ENCODE data around the gene MARVELD2.

MARVELD2 gene

GRCh38 chr5:69369340-69370121 is 45.4 kb upstream of the MARVELD2 start, which contains the start of the genes AK6, RAD17 and TAF9 (continued):
- TF ChIP-seq PBX3 (CRISPR knock-in tag; IDR thresholded peaks at IDR 0.05), result peak; percentile 67
- peak; percentile 71 for TF ChIP-seq ZNF629 (tag by site-specific recombination; IDR thresholded peaks at IDR 0.05)
- TF ChIP-seq ZNF248 (tag by site-specific recombination; IDR thresholded peaks at IDR 0.05), result no peak
- no peak for TF ChIP-seq HOXC10 (CRISPR knock-in tag; IDR thresholded peaks at IDR 0.05)
- 0 out of 2 replicates have a peak, but pooled peaks have one; percentile 43 for TF ChIP-seq ZNF623 (tag by site-specific recombination; IDR thresholded peaks at IDR 0.05)
- TF ChIP-seq SP7 (tag by site-specific recombination; IDR thresholded peaks at IDR 0.05), result peak; percentile 89
- peak; percentile 99 for TF ChIP-seq ZBTB7A (tag by site-specific recombination; IDR thresholded peaks at IDR 0.05; ENCODE audit: low read depth)
- TF ChIP-seq KLF7 (tag by site-specific recombination; IDR thresholded peaks at IDR 0.05; ENCODE audit: borderline replicate concordance), result peak; percentile 99
- peak; percentile 77 for TF ChIP-seq ZNF2 (tag by site-specific recombination; IDR thresholded peaks at IDR 0.05)
- peak; percentile 74 for TF ChIP-seq ZNF449 (tag by site-specific recombination; IDR thresholded peaks at IDR 0.05)
- TF ChIP-seq ZSCAN5A (tag by site-specific recombination; IDR thresholded peaks at IDR 0.05), result no peak
- 0 out of 2 replicates have a peak, but pooled peaks have one; percentile 20 for TF ChIP-seq MZF1 (tag by site-specific recombination; IDR thresholded peaks at IDR 0.05; ENCODE audit: borderline replicate concordance)
- no peak for TF ChIP-seq ZNF776 (tag by site-specific recombination; IDR thresholded peaks at IDR 0.05; ENCODE audit: borderline replicate concordance)
- TF ChIP-seq ZNF518A (tag by site-specific recombination; conservative IDR thresholded peaks at IDR 0.05; ENCODE audit: low read depth), result peak; percentile 63
- TF ChIP-seq YY2 (tag by site-specific recombination; IDR thresholded peaks at IDR 0.05), result peak; percentile 96
- peak; percentile 30; the same call in 1 of the 2 replicates for TF ChIP-seq ZNF600 (tag by site-specific recombination; IDR thresholded peaks at IDR 0.05)
- peak; percentile 84 for TF ChIP-seq ZFP69B (tag by site-specific recombination; IDR thresholded peaks at IDR 0.05)
- TF ChIP-seq BCL11B (tag by site-specific recombination; IDR thresholded peaks at IDR 0.05; ENCODE audit: low read depth), result peak; percentile 22; the same call in 1 of the 2 replicates
- peak; percentile 24; the same call in 1 of the 2 replicates for TF ChIP-seq CTCF (tag by site-specific recombination; IDR thresholded peaks at IDR 0.05)
- TF ChIP-seq ZNF366 (tag by site-specific recombination; conservative IDR thresholded peaks at IDR 0.05), result peak; percentile 11; the same call in 1 of the 2 replicates
- peak; percentile 28; the same call in 1 of the 2 replicates for TF ChIP-seq ZBTB10 (tag by site-specific recombination; IDR thresholded peaks at IDR 0.05)
- TF ChIP-seq GLIS2 (tag by site-specific recombination; IDR thresholded peaks at IDR 0.05), result peak; percentile 98
- TF ChIP-seq ZBTB20 (tag by site-specific recombination; IDR thresholded peaks at IDR 0.05), result peak; percentile 87

All from HEK293 (cell line).